ENCODE data around the gene PRRT1B. TPM values are rescaled to one million over a fixed set of nuclear protein-coding genes. Genes with fewer than 3 reads are reported as not detected.

Gene PRRT1B
- not detected for total RNA-seq

DNA sequence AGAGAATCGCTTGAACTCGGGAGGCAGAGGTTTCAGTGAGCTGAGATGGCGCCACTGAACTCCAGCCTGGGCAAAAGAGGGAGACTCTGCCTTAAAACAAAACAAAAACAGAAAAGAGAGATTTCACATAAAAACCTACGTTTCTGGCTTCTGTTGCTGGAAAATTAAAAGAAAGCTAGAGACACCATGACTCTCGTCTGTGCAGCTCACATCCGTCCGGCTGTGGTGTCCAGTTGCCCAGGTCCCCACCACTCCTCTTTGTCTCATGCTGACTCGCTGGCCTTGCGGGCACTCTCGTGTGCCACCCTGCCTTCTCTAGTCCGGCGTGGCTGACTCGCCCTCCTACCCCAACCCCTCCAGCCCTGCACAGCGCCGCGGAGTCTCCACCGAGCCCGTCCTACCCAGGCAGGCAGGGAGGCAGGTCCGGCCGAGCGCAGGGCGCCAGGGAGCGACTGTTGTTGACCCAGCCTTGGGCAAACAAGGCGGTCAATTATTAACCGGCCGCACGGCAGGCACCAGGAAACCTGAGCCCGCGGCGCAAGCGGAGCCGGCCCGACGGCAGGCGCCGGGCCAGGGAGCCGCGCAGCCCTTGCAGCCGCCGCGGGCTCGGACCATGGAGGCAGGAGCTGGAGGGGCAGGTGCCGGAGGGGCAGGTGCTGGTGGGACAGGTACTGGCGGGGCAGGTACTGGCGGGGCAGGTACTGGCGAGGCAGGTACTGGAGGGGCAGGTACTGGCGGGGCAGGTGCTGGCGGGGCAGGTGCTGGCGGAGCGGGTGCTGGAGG, at the start of gene PRRT1B:
Gene PRRT1B, plus strand, starts transcription at position 521 of the 783 bp plus-strand sequence. Its CDS starts 93 bp downstream, at position 614.
- TF ChIP-seq, protein P1, sequence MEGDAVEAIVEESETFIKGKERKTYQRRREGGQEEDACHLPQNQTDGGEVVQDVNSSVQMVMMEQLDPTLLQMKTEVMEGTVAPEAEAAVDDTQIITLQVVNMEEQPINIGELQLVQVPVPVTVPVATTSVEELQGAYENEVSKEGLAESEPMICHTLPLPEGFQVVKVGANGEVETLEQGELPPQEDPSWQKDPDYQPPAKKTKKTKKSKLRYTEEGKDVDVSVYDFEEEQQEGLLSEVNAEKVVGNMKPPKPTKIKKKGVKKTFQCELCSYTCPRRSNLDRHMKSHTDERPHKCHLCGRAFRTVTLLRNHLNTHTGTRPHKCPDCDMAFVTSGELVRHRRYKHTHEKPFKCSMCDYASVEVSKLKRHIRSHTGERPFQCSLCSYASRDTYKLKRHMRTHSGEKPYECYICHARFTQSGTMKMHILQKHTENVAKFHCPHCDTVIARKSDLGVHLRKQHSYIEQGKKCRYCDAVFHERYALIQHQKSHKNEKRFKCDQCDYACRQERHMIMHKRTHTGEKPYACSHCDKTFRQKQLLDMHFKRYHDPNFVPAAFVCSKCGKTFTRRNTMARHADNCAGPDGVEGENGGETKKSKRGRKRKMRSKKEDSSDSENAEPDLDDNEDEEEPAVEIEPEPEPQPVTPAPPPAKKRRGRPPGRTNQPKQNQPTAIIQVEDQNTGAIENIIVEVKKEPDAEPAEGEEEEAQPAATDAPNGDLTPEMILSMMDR (IDR thresholded peaks at IDR 0.05; ENCODE audit: low read depth): no peak

DNA sequence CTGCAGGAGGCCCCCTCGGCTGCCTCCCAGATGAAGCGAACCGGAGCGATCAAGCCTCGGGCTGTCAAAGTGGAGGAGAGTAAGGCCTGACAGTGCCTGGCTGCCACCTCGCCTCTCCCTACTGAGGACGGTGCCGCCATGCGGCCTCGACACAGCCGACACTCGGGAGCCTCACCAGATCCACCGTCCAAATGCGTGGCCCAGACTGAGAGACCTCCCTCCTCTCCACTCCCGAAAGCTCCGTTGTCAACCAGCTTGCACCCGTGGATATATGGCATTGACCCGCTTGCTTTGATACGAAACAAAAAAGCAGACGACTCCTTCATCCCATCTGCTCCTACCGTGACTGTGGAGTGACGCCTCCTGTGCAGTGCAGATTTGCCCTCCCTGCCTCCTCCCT, 49.5 kb upstream of the PRRT1B start:
- TF ChIP-seq, protein P1 (IDR thresholded peaks at IDR 0.05; ENCODE audit: low read depth): no peak

DNA sequence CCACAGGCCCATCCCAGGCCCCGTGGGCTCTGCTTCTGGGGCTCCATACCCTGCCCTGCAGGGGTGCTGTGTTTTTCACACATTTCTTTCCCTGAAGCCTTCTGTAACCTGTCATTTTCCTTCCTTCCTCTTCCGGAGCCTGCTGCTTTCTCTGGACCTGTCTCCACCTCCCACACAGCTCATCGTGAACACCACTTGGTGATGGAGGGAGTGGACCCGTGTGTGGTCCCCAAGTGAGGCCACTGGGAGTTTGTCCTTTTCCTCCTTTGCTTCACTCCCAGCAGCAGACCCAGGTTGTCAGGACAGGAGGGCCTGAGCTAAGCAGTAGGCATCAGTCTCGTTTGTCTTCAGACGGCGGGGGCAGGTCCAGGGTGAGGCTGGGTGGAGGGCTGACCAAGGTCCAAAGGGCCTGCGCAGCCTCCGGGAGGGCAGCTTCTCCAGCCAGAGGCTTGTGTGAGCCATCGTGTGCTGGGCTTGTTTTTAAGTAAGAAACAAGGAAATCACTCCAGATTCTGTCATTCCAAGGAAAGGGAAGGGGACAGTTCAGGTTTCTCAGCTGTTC, 48.4 kb upstream of the PRRT1B start:
- TF ChIP-seq, protein P1 (IDR thresholded peaks at IDR 0.05; ENCODE audit: low read depth): no peak

DNA sequence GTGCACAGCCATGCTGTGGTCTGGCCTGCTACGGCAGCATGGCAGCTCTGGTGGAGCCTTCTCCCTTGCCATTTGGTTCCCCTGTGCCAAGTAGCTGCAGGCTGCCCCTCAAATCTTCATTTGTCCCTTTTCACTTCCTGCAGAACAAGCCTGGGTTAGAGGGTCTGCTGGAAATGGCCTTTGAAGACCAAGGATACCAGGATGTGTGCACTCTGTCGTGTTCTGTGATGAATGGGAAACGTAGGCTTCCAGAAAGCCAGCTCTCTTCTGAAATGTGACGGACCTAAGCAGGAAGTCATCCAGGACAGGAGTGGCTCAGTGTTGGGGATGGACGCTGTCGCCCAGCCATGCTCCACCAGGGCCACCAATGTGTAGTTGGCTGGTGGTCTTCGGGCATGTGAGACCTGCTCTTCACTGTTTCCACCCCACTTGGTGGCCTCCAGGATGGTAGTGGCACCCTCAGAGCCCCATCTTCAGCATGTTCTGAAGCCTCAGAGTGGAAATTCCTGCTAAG, 46.0 kb upstream of the PRRT1B start:
- TF ChIP-seq, protein P1 (IDR thresholded peaks at IDR 0.05; ENCODE audit: low read depth): no peak

DNA sequence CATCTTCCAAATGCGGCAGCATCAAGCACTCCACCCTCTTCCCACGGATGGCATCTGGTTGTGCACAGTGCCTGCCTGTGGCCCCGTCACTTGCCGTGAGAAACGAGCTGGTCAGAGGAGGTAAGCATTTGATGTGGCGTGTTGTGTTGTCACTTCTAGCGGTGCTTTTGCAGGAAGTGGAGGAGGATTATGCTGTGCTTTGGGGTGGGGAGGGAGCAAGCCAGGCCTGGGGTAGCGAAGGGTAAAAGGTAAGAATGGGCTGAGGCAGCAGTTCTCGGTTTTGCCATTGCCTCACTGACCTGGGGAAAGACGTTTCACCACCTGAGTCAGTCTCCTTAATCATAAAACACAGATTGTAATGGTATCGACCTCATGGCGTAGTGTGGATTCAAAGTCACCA, 44.9 kb upstream of the PRRT1B start:
- TF ChIP-seq, protein P1 (IDR thresholded peaks at IDR 0.05; ENCODE audit: low read depth): no peak

DNA sequence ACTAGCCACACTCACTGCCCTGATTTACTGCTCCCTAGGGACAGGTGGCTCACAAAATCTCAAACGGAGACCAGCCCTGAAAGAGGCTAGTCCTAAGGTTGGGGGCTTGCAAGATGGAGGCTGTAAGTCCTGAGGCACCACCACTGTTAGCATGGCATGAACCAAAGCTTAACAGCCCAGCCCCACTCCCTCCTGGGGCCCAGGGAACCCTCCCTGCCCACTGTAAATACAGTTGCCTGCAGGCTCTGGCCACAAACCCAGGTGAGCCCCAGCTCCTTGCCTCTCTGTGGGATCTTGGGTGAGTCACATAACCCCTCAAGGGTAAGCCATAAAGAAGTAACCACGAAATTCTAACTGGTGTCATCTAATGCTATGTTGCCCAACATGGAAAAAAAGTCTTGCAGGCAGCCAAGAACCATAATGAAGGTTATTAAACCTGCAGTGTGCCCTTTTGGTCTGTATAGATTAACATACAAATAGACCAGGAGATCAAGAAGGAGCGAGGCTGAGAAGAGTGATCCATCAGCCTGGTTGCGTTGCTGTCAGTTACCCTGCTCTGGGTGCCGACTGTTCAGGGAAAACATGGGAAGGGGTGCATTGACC, 44.3 kb upstream of the PRRT1B start:
- TF ChIP-seq, protein P1 (IDR thresholded peaks at IDR 0.05; ENCODE audit: low read depth): no peak

All from subcutaneous adipose tissue (tissue), 4 donors.